Stimulated activated naive CD4-positive, alpha-beta T cell (primary cell): ENCODE measurements around the gene RAD21L1.
"Not testable (repeated sequence)": the region's sequence is repeated elsewhere in the genome, so short reads cannot be mapped to it uniquely, and the experiment has no call there.

Experiments used
- DNase-seq, 6 experiments: peaks; one replicate each; lab custom pipeline; 2025; lab: John Stamatoyannopoulos, UW

RAD21L1 gene

DNA sequence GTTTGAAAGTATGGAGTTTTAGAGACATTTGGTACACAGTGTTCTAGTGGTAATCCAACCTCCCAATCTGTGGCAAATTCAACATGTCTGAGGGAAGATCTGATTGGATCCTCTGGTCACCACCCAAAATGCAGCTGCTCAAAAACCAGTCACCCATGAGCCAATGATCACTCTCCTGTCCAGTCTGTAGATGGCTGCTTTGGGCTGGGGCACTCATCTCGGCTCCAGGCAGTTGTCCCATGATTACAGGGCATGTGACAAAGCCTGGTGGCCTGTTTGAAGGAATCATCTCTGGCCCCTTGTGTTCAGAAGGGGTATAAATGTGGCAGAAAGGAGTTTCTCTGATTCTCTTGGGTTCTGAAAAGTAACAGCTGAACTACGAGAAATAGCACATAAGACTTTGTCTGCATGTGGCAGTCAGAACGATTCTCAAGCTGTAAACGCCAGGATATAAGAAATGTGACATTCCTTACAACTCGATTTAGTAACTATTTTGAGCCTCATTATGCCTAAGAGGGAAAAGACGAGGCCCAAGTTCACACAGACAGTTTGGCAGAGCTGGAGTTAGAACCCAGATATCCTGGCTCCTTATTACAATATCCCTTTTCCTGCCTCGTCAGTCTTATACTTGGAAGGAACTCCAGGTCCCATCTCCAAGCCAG, 26.5 kb upstream of the RAD21L1 start:
- no peak for DNase-seq

- no peak for DNase-seq
Measured at GRCh38 chr20:1199964-1200363, 25.9 kb upstream of the RAD21L1 start.

GRCh38 chr20:1202762-1203504, 22.9 kb upstream of the RAD21L1 start, which contains the start of gene C20orf202:
C20orf202 (plus strand) TSS chr20:1203454; CDS start chr20:1203586, 132 bp downstream.
- no peak for DNase-seq

DNA sequence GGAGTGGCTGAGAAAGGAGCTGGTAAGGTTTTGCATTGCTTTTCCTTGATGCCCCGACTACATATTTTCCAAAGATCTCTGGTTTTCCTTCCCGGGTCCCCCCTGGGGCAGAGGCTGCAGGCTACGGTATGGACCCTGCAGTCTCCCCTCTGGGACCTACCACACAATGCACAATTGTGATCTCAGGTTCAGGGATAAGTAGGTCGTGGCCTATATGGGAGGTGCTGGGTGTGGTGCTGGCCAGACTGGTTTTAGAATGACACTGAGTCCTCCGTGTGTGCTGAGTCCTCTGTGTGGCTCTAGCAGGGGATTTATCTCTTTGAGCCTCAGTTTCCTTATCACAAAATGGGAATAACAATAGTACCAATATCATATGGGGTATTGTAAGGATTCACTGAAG, 22.2 kb upstream of the RAD21L1 start:
- DNase-seq, result no peak

GRCh38 chr20:1204113-1204512, 21.7 kb upstream of the RAD21L1 start:
- no peak for DNase-seq

- no peak for DNase-seq
Measured at GRCh38 chr20:1204576-1204975, 21.3 kb upstream of the RAD21L1 start.

DNA sequence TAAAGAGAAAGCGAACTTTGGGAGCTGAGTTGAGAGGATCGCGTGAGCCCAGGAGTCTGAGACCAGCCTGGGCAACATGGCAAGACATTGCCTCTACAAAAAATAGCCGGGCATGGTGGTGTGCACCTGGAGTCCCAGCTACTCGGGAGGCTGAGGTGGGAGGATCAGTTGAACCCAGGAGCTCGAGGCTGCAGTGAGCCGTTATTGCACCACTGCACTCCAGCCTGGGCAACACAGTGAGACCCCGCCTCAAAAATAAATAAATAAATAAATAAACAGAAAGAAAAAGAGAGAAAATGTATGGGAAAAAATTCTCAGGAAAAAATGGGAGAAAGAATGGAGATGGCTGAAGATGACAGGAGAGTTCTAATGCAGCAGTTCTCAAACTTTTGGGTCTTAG, 20.0 kb upstream of the RAD21L1 start:
- DNase-seq, result no peak

GRCh38 chr20:1206366-1207148, 19.3 kb upstream of the RAD21L1 start:
- DNase-seq, result no peak

DNA sequence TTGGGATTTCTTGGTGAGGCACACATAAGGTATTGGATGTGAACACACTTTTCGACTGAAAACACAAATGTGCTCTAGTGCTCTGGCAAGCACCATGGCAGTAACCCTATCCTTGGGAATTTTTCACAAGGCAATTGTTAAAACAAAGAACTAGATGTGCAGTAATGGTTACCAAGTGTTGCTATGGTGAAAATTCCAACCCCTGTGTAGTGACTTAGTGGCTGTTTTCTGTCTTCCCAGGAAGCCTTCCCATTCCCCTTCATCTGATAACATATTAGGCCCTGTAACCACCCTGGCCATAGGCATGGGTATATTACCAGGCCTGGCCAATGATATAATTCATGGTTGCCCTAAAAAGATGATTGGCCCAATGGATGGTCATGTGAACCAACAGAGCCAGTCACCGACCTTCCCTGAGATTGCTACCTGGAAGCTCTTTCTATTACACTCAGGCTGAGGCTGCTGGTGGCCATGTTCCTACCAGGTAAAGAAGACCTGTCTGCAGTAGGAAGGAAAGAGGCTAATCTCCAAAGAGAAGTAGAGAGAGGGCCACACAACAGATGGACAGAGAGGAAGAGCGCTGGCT, 18.5 kb upstream of the RAD21L1 start:
- DNase-seq, result no peak

GRCh38 chr20:1209447-1210387, 16.1 kb upstream of the RAD21L1 start:
- DNase-seq, result no peak

- no peak for DNase-seq
Measured at GRCh38 chr20:1210501-1210900, 15.3 kb upstream of the RAD21L1 start.

GRCh38 chr20:1212023-1212422, 13.8 kb upstream of the RAD21L1 start:
- DNase-seq, result no peak

DNA sequence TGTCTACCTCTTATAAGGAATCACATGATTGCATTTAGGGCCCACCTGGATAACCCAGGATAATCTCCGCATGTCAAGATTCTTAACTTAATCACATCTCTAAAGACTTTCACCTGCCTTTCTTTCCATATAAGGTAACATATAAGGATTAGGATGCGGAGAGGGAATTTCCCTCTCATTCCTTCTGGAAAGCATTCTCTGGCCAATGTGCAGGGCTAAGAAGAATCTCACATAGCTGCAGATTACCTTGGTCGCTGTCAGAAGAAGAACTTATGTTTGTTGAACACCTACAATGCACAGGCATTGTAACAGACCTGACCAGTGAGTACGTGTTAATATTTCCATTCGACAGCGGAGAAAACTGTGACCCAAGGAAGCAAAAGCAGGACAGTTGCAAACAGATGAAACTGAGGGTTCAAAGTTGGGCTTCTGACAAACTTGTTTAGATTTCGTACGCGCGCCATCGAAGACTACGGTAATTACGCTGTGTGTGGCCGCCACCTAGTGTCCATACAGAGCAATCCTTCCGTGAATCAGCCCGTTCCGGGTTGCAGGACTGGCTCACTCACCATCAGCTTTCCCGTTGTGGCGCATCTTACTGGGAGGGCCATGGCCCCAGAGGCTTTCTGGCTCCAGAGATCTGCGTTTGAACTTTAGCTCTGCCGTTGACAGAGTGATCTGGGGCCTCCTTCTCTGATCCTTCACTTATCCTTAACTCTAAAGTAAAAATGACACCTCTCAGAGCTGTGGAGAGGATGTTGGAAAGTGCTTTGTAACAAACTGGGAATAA, 13.0 kb upstream of the RAD21L1 start:
- peak; percentile 30 to 74 (median 52) for DNase-seq

DNA sequence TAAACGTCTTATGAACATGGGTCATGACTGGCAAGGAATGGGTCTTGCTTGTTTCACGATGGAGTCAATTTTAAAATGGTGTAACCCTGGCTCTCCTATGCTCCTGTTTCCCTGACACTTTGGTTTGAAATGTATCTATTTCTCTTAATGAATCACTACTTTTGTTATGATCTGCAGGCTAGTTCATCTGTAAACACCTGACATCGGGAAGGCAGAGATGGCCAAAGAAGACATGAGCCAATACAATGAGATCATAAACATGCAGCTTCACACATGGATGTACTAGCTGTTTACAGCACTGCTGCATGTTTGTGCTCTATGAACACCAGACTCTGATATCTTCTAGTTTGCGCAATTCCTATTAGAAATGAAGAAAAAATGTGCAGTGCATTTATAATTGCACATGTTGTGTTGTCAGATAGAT, 11.0 kb upstream of the RAD21L1 start:
- DNase-seq, result no peak

GRCh38 chr20:1215386-1216170, 10.3 kb upstream of the RAD21L1 start:
- peak in 3 of 6 experiments; percentile 17 to 68 (median 60) for DNase-seq

DNA sequence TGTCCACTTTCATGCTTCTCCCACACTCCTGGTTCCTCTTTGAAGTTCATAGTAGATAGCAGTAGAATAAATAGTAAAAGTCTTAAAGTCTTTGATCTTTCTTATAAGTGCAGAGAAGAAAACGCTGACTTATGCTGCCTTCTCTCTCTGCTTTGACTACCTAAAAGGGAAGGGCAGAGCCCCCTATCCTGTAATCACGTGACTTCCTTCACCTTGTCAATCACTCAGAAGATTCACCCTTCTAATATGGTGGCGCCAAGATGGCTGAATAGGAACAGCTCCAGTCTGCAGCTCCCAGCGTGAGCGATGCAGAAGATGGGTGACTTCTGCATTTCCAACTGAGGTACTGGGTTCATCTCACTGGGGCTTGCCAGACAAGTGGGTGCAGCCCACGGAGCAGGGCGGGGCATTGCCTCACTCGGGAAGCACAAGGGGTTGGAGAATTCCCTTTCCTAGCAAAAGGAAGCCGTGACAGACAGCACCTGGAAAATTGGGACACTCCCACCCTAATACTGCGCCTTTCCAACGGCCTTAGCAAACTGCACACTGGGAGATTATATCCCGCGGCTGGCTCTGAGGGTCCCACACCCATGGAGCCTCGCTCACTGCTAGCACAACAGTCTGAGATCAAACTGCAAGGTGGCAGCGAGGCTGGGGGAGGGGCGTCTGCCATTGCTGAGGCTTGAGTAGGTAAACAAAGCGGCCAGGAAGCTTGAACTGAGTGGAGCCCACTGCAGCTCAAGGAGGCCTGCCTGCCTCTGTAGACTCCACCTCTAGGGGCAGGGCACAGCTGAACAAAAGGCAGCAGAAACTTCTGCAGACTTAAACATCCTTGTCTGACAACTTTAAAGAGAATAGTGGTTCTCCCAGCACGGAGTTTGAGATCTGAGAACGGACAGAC, 9.1 kb upstream of the RAD21L1 start:
- DNase-seq, result peak in 3 of 6 experiments; percentile 7 to 48 (median 34)

- not testable (repeated sequence) for DNase-seq
Measured at GRCh38 chr20:1222750-1223149, 3.1 kb upstream of the RAD21L1 start.

- peak in 1 of 6 experiments; percentile 31 for DNase-seq
Measured at GRCh38 chr20:1224205-1224890, 1.5 kb upstream of the RAD21L1 start.
